SU-DHL-6 (cell line): ENCODE results near the gene TMEM198.

ENCODE experiments used
- H2AFZ ChIP-seq: fragments of 200-600 bp; sonication (generic); 2 replicates; pipeline ENCODE4 v1.6.1; 2014; ENCODE audit warnings: low read depth, mild to moderate bottlenecking, moderate library complexity, mixed read lengths, antibody characterized with exemption, low read length; ENCODE audit not compliant: severe bottlenecking
- H3F3A ChIP-seq: fragments of 200-600 bp; shearing (Covaris generic); 2 replicates; pipeline ENCODE4 v1.6.0; 2016; ENCODE audit warnings: antibody characterized with exemption, mild to moderate bottlenecking; ENCODE audit not compliant: insufficient read depth
- H3K27ac ChIP-seq: fragments of 200-600 bp; sonication (generic); 2 replicates; pipeline ENCODE4 v1.5.1; 2016; ENCODE audit warnings: low read depth, mild to moderate bottlenecking, low read length, moderate library complexity, mixed read lengths
- H3K27me3 ChIP-seq: fragments of 200-600 bp; sonication (generic), shearing (Covaris generic); 2 replicates; pipeline ENCODE4 v1.6.0; 2014; ENCODE audit warnings: mild to moderate bottlenecking, low read length
- H3K36me3 ChIP-seq: fragments of 200-600 bp; sonication (generic); 2 replicates; pipeline ENCODE4 v1.6.1; 2014; ENCODE audit warnings: mild to moderate bottlenecking, low read length, mixed read lengths
- H3K4me2 ChIP-seq: fragments of 300-600, 200-600 bp; shearing (Covaris generic), sonication (generic); 2 replicates; pipeline ENCODE4 v1.6.0; 2014; ENCODE audit warnings: low read length, low read depth, mild to moderate bottlenecking; ENCODE audit not compliant: poor library complexity, severe bottlenecking
- H3K4me3 ChIP-seq: fragments of 200-600 bp; sonication (generic); 2 replicates; pipeline ENCODE4 v1.5.1; 2014; ENCODE audit warnings: antibody characterized with exemption, low read length, mild to moderate bottlenecking, mixed read lengths; ENCODE audit not compliant: insufficient read depth, poor library complexity, severe bottlenecking
- H3K79me2 ChIP-seq: fragments of 200-600 bp; sonication (generic); 2 replicates; pipeline ENCODE4 v1.6.1; 2014; ENCODE audit warnings: mild to moderate bottlenecking, low read length, moderate library complexity; ENCODE audit not compliant: insufficient read depth
- H3K9ac ChIP-seq: fragments of 200-600 bp; sonication (generic); 2 replicates; pipeline ENCODE4 v1.7.0; 2014; ENCODE audit warnings: mild to moderate bottlenecking, low read length
- H3K9me2 ChIP-seq: fragments of 200-600 bp; sonication (generic); replicated peaks from 2 replicates; pipeline ENCODE4 v1.6.1; 2014; ENCODE audit warnings: low read length; ENCODE audit not compliant: insufficient read depth
- H3K9me3 ChIP-seq: fragments of 200-600 bp; sonication (generic); 2 replicates; pipeline ENCODE4 v1.6.1; 2014; ENCODE audit warnings: low read length, mixed read lengths; ENCODE audit not compliant: insufficient read depth
- H4K20me1 ChIP-seq: fragments of 200-600 bp; sonication (generic); 2 replicates; pipeline ENCODE4 v1.6.1; 2014; ENCODE audit warnings: low read depth, mild to moderate bottlenecking, antibody characterized with exemption, low read length, moderate library complexity, mixed read lengths
- EZH2phosphoT487 ChIP-seq: fragments of 200-600 bp; sonication (generic), shearing (Covaris generic); conservative IDR thresholded peaks from 2 replicates; pipeline ENCODE4 v1.6.1; 2018; ENCODE audit warnings: mild to moderate bottlenecking, antibody characterized with exemption, low read length, moderate library complexity, mixed read lengths
- TF ChIP-seq, protein P1 (sequence below): fragments of 200-600 bp; sonication (generic); IDR thresholded peaks from one replicate; pipeline ENCODE4 v1.5.1; 2017; ENCODE audit warnings: antibody characterized with exemption, mild to moderate bottlenecking, low read length, moderate library complexity; ENCODE audit not compliant: insufficient read depth, poor library complexity, severe bottlenecking

Gene TMEM198

DNA sequence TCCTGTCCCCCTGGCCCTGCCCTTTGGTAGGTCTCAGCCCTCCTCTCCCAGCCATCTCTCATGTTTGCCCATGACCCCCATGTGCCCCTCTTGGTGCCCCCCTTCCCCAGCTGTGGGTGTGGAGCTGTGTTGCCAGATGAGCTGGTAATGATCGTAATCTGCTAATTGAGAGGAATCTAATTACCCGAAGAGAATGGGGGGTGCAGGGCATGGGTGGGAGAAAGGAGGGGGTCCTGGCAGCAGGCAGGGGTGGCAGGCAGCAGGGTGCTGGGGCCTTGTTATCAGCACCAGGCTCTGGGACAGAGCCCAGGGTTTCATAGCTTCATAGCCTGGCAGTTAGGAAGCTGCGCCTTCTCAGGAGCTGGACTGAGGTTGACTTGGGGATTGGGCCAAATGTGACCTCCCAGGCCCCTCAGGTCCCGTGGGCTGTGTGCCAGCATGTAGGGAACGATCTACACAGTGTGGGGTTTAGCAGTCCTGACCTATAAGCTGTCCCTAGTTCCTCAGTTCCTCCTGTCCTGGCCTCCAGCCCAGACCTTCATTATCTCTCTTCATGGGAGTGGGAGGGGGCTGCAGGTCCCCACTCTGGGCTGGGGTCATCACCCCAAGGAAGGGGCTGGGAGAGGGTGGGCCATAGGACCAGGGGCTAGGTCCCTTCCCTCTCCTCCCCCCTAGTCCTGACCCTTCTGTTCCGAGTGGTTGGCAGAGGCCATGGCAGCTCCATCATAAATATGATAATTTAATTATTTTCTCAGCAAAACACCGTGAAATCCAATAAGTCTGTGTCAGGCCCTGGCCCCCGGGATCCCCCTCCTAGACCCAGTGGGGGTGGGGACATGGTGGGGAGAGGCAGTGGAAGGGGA is 36.0 kb upstream of the TMEM198 start:
- TF ChIP-seq, protein P1, sequence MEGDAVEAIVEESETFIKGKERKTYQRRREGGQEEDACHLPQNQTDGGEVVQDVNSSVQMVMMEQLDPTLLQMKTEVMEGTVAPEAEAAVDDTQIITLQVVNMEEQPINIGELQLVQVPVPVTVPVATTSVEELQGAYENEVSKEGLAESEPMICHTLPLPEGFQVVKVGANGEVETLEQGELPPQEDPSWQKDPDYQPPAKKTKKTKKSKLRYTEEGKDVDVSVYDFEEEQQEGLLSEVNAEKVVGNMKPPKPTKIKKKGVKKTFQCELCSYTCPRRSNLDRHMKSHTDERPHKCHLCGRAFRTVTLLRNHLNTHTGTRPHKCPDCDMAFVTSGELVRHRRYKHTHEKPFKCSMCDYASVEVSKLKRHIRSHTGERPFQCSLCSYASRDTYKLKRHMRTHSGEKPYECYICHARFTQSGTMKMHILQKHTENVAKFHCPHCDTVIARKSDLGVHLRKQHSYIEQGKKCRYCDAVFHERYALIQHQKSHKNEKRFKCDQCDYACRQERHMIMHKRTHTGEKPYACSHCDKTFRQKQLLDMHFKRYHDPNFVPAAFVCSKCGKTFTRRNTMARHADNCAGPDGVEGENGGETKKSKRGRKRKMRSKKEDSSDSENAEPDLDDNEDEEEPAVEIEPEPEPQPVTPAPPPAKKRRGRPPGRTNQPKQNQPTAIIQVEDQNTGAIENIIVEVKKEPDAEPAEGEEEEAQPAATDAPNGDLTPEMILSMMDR: no peak
- no peak for TF ChIP-seq EZH2phosphoT487
- no peak overlapping the region for H3K4me2 ChIP-seq

DNA sequence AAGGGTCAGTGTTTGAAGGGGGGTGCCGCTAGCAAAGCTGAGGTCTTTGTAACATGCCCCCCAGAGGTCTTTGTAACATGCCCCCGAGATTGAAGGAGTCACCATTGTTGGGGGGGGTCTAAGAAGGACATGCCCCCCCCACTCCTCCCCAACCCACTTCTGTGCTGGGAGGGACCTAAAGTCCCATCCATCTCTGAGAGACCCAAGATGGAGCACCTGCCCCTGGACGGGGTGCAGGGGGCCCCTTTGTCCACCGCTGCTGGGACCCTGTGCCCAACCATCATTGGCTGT is 35.4 kb upstream of the TMEM198 start:
- Histone ChIP-seq H3K4me3 (no peak overlapping the region), H3K9ac (no peak overlapping the region), H3K36me3 (no peaks in the 10 kb centered on the region), H3K79me2 (no peaks in the 10 kb centered on the region), H3K9me2 (no peaks in the 10 kb centered on the region), H4K20me1 (no peaks in the 10 kb centered on the region), H3K9me3 (no peaks in the 10 kb centered on the region), H3K4me2 (no peak overlapping the region), H3K27ac (no peak overlapping the region), H2AFZ (no peak overlapping the region), H3F3A (no peaks in the 10 kb centered on the region), H3K27me3 (no peaks in the 10 kb centered on the region)
- no peak for TF ChIP-seq EZH2phosphoT487
- TF ChIP-seq, protein P1: no peak

More for the DNA sequence above, 36.0 kb upstream of the TMEM198 start:
- Histone ChIP-seq H4K20me1 (no peaks in the 10 kb centered on the region), H3K9me2 (no peaks in the 10 kb centered on the region), H3K4me3 (no peak overlapping the region), H3K27ac (no peak overlapping the region), H3F3A (no peaks in the 10 kb centered on the region), H3K9me3 (no peaks in the 10 kb centered on the region), H2AFZ (no peak overlapping the region), H3K27me3 (no peaks in the 10 kb centered on the region), H3K79me2 (no peaks in the 10 kb centered on the region), H3K36me3 (no peaks in the 10 kb centered on the region), H3K9ac (no peak overlapping the region)

GRCh38 chr2:219508971-219509779 is 34.7 kb upstream of the TMEM198 start:
- no peaks in the 10 kb centered on the region for H3K27me3 ChIP-seq
- no peaks in the 10 kb centered on the region for H3K79me2 ChIP-seq
- H3K9ac ChIP-seq: no peak overlapping the region
- H2AFZ ChIP-seq: no peak overlapping the region
- no peak for TF ChIP-seq EZH2phosphoT487
- TF ChIP-seq, protein P1: no peak
- no peaks in the 10 kb centered on the region for H3K9me2 ChIP-seq
- no peak overlapping the region for H3K27ac ChIP-seq
- no peaks in the 10 kb centered on the region for H4K20me1 ChIP-seq
- no peak overlapping the region for H3K4me2 ChIP-seq
- no peaks in the 10 kb centered on the region for H3F3A ChIP-seq
- no peak overlapping the region for H3K4me3 ChIP-seq
- H3K9me3 ChIP-seq: no peaks in the 10 kb centered on the region
- no peaks in the 10 kb centered on the region for H3K36me3 ChIP-seq
